Measurements from ENCODE around the gene DGKB. TPM values are rescaled to one million over a fixed set of nuclear protein-coding genes. Genes with fewer than 3 reads are reported as not detected.

Gene DGKB
- total and polyA plus RNA-seq, 8 donors = 0.20 to 260 (median 3.2) TPM; not detected in 4

GRCh38 chr7:14673202-14673601 is 229.3 kb downstream of the DGKB start:
- Histone ChIP-seq H3K4me3 (no peak overlapping the region), H3K4me1 (no peaks in the 10 kb centered on the region), H3K36me3 (peaks cover 0 to 12% (median 0%) of the 10 kb centered on the region in 4 donors), H3K27ac (no peak overlapping the region), H3K9me3 (no peaks in the 10 kb centered on the region), H3K27me3 (no peaks in the 10 kb centered on the region)
- no peak for DNase-seq
- no peak for TF ChIP-seq POLR2A (IDR thresholded peaks at IDR 0.05)
- TF ChIP-seq EP300 (IDR thresholded peaks at IDR 0.05) = no peak
- intact Hi-C loops (cut with DNase I; ENCODE audit: low total_unique reads) = no loop called here

DNA sequence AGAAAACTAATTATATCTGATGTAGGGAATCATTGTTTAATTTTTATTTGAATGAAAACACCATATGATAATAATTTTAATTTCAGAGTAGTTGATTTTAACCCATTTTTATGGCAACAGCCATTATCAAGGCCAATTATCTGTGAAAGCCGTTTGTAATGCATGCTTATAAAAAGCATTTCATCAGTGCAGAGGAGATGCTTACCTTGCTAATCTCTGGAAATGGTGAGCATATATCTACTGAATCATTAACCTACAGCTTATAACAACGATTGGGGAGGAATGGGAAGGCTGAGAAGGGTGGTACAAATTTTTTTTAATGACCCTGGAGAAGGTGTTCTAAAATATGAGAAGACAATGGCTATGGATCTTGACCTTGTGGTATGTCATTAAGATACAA is 235.6 kb downstream of the DGKB start:
- 23 to 39% (median 32%) methylated on average over 2 of the region's 2 CpGs for WGBS, 5 donors
- intact Hi-C loops (cut with DNase I; ENCODE audit: low total_unique reads) = no loop called here
- H3K4me1 ChIP-seq = no peaks in the 10 kb centered on the region

GRCh38 chr7:14666304-14666703 is 236.2 kb downstream of the DGKB start:
- intact Hi-C loops (cut with DNase I; ENCODE audit: low total_unique reads) = no loop called here
- Histone ChIP-seq H3K27me3 (no peaks in the 10 kb centered on the region), H3K27ac (no peak overlapping the region), H3K9me3 (no peaks in the 10 kb centered on the region), H3K4me1 (no peaks in the 10 kb centered on the region), H3K4me3 (no peak overlapping the region), H3K36me3 (no peaks in the 10 kb centered on the region)
- WGBS, 5 donors = 46 to 71% (median 63%) methylated on average over 1 of the region's 1 CpG
- no peak for TF ChIP-seq POLR2AphosphoS5 (IDR thresholded peaks at IDR 0.05)
- TF ChIP-seq POLR2A (IDR thresholded peaks at IDR 0.05) = no peak
- TF ChIP-seq EP300 (IDR thresholded peaks at IDR 0.05) = no peak
- TF ChIP-seq CTCF (IDR thresholded peaks at IDR 0.05) = no peak
- no peak for DNase-seq

More for the DNA sequence above, 235.6 kb downstream of the DGKB start:
- DNase-seq = no peak
- Histone ChIP-seq H3K36me3 (no peaks in the 10 kb centered on the region), H3K4me3 (no peak overlapping the region), H3K9me3 (no peaks in the 10 kb centered on the region), H3K27ac (no peak overlapping the region), H3K27me3 (no peaks in the 10 kb centered on the region)
- TF ChIP-seq CTCF (IDR thresholded peaks at IDR 0.05) = no peak
- TF ChIP-seq POLR2AphosphoS5 (IDR thresholded peaks at IDR 0.05) = no peak
- no peak for TF ChIP-seq POLR2A (IDR thresholded peaks at IDR 0.05)
- TF ChIP-seq EP300 (IDR thresholded peaks at IDR 0.05) = no peak

GRCh38 chr7:14639801-14640200 is 262.8 kb downstream of the DGKB start:
- H3K4me3 ChIP-seq = no peak overlapping the region
- peak in 1 of 2 donors; percentile 23 for DNase-seq
- 11 to 51% (median 30%) methylated on average over 1 of the region's 1 CpG for WGBS, 5 donors
- intact Hi-C loops (cut with DNase I; ENCODE audit: low total_unique reads) = no loop called here
- no peak for TF ChIP-seq EP300 (IDR thresholded peaks at IDR 0.05)
- peak in 2 of 3 donors; percentile 23 to 44 for TF ChIP-seq POLR2AphosphoS5 (IDR thresholded peaks at IDR 0.05)
- no peak for TF ChIP-seq CTCF (IDR thresholded peaks at IDR 0.05)
- no peak for TF ChIP-seq POLR2A (IDR thresholded peaks at IDR 0.05)
- H3K27ac ChIP-seq = peak overlapping the region in 1 of 5 donors; percentile 6
- H3K27me3 ChIP-seq = no peaks in the 10 kb centered on the region
- peaks cover 0 to 10% (median 3%) of the 10 kb centered on the region in 4 donors for H3K4me1 ChIP-seq
- peaks cover 0 to 14% (median 3%) of the 10 kb centered on the region in 4 donors for H3K9me3 ChIP-seq
- peaks cover 0 to 3% (median 0%) of the 10 kb centered on the region in 4 donors for H3K36me3 ChIP-seq

DNA sequence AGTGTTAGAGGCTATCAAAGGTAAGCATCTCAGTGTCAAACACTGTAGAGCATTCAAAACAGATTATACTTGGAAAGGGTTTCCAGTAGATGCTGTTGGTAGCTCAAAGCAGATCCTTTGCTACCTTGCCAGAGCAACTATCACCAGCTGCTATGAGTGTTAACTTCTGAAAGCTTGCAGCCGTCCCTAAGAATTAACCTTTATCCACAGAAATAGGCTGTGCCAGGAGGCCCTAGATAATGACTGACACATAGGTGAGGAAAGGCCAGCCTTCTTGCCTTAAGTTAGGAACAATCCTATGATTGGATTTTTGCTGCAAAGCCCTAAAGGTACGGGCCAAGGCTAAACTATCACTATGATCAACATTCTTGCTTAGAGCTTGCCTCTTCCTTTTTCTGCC is 263.2 kb downstream of the DGKB start:
- peak overlapping the region in 1 of 5 donors; percentile 6 for H3K27ac ChIP-seq
- H3K4me1 ChIP-seq = peaks cover 0 to 10% (median 3%) of the 10 kb centered on the region in 4 donors
- H3K36me3 ChIP-seq = no peaks in the 10 kb centered on the region
- DNase-seq = no peak
- H3K9me3 ChIP-seq = peaks cover 0 to 11% (median 0%) of the 10 kb centered on the region in 4 donors
- H3K4me3 ChIP-seq = no peak overlapping the region
- H3K27me3 ChIP-seq = no peaks in the 10 kb centered on the region
- TF ChIP-seq POLR2A (IDR thresholded peaks at IDR 0.05) = no peak
- TF ChIP-seq POLR2AphosphoS5 (IDR thresholded peaks at IDR 0.05) = no peak
- no peak for TF ChIP-seq CTCF (IDR thresholded peaks at IDR 0.05)
- TF ChIP-seq EP300 (IDR thresholded peaks at IDR 0.05) = no peak
- WGBS, 5 donors = 30 to 41% (median 35%) methylated on average over 2 of the region's 2 CpGs
- intact Hi-C loops (cut with DNase I; ENCODE audit: low total_unique reads) = no loop called here

Data from stomach (tissue), 9 donors.